Esophagus squamous epithelium (tissue), 5 donors: ENCODE results near the gene FAM180A. TPM values are rescaled to one million over a fixed set of nuclear protein-coding genes. Genes with fewer than 3 reads are reported as not detected.

Experiments used
- DNase-seq: peaks from one replicate; lab custom pipeline; 2025; lab: John Stamatoyannopoulos, UW
- H3K27ac ChIP-seq, 4 donors: fragments of 200-600 bp; sonication (generic); one replicate each; pipeline ENCODE4 v1.5.1; 2016 to 2019; ENCODE audit warnings: mild to moderate bottlenecking in 1 of 4
- H3K27me3 ChIP-seq, 4 donors: fragments of 200-600 bp; sonication (generic); 1 replicate in 3 of 4; 2 replicates in 1 of 4; pipeline versions ENCODE4 v1.5.1 to v1.6.0; 2017 to 2021; ENCODE audit warnings: antibody characterized with exemption in 1 of 4
- H3K36me3 ChIP-seq, 3 donors: fragments of 200-600 bp; sonication (generic); one replicate each; pipeline ENCODE4 v1.5.1; 2016 to 2019
- H3K4me1 ChIP-seq, 3 donors: fragments of 200-600 bp; sonication (generic); one replicate each; pipeline ENCODE4 v1.5.1; 2017 to 2019
- H3K4me3 ChIP-seq, 4 donors: fragments of 200-600 bp; sonication (generic); 1 replicate in 3 of 4; 2 replicates in 1 of 4; pipeline ENCODE4 v1.5.1; 2016 to 2019; ENCODE audit warnings: mild to moderate bottlenecking in 2 of 4, moderate library complexity in 1 of 4
- H3K9me3 ChIP-seq, 3 donors: fragments of 200-600 bp; sonication (generic); one replicate each; pipeline ENCODE4 v1.5.1; 2016 to 2019
- POLR2A ChIP-seq, 4 donors: fragments of 450-650 bp; IDR thresholded peaks; one replicate each; pipeline ENCODE4 v1.6.1; 2017; ENCODE audit warnings: antibody characterized with exemption in 4 of 4, mild to moderate bottlenecking in 4 of 4, moderate library complexity in 3 of 4
- WGBS, 2 donors: methylation state at CpG; one replicate each; pipeline ENCODE4 v1.1.5; 2018; 5-methylcytosine and 5-hydroxymethylcytosine counted together
- intact Hi-C: fragments of 100-400 bp; cut with DNase I; formaldehyde crosslinking; loops from one replicate; pipeline ENCODE4 v1.15.0; 2022
- total RNA-seq, 4 donors: library from RNA; depleted of rRNA; stranded (reverse); fragments of >200 nt; gene quantifications; one replicate each; pipeline ENCODE4 v1.1.0, GENCODE V29; 2016
- TF ChIP-seq, protein P1 (sequence below), 6 experiments: fragments of 450-650 bp in 4 of 6; fragments of 200-600 bp in 2 of 6; sonication (generic) in 2 of 6; IDR thresholded peaks; one replicate each; pipeline ENCODE4 v1.5.1; 2016 to 2019; ENCODE audit warnings: antibody characterized with exemption in 6 of 6, mild to moderate bottlenecking in 4 of 6, moderate library complexity in 4 of 6
- donor health status: DM: yes; HTN: yes; CAD: no.

The FAM180A gene
- total RNA-seq, 4 donors from 2014 or later = 0.38 to 5.0 (median 0.60) TPM

DNA sequence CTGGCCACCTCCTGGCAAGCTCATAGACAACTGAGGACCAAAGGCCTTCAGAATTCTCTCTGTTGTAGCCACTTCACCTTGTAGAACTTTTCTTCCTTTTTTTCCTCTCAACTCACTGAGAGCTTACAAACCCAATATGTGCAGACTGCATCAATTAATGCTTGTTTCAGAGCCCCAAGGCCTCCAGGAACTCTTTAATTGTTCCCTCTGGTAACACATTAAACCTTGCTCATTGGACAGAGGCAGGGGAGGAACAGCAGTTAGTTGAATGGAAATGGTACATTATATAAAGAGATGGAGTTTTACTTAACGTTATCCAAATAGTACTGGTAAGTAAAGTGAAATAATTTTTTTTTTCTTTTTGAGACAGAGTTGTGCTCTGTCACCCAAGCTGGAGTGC lies 61.1 kb downstream of the FAM180A start:
- TF ChIP-seq POLR2A (IDR thresholded peaks at IDR 0.05) = no peak
- TF ChIP-seq, protein P1, sequence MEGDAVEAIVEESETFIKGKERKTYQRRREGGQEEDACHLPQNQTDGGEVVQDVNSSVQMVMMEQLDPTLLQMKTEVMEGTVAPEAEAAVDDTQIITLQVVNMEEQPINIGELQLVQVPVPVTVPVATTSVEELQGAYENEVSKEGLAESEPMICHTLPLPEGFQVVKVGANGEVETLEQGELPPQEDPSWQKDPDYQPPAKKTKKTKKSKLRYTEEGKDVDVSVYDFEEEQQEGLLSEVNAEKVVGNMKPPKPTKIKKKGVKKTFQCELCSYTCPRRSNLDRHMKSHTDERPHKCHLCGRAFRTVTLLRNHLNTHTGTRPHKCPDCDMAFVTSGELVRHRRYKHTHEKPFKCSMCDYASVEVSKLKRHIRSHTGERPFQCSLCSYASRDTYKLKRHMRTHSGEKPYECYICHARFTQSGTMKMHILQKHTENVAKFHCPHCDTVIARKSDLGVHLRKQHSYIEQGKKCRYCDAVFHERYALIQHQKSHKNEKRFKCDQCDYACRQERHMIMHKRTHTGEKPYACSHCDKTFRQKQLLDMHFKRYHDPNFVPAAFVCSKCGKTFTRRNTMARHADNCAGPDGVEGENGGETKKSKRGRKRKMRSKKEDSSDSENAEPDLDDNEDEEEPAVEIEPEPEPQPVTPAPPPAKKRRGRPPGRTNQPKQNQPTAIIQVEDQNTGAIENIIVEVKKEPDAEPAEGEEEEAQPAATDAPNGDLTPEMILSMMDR (IDR thresholded peaks at IDR 0.05) = no peak
- no peak for DNase-seq
- peaks cover 0 to 55% (median 7%) of the 10 kb centered on the region in 3 donors for H3K36me3 ChIP-seq
- H3K27ac ChIP-seq = no peak overlapping the region
- intact Hi-C loops = no loop called here
- 42 to 46% methylated on average over 1 of the region's 1 CpG for WGBS, 2 donors
- no peak overlapping the region for H3K4me3 ChIP-seq
- peaks cover 0 to 21% (median 11%) of the 10 kb centered on the region in 3 donors for H3K4me1 ChIP-seq
- no peaks in the 10 kb centered on the region for H3K27me3 ChIP-seq
- H3K9me3 ChIP-seq = no peaks in the 10 kb centered on the region

DNA sequence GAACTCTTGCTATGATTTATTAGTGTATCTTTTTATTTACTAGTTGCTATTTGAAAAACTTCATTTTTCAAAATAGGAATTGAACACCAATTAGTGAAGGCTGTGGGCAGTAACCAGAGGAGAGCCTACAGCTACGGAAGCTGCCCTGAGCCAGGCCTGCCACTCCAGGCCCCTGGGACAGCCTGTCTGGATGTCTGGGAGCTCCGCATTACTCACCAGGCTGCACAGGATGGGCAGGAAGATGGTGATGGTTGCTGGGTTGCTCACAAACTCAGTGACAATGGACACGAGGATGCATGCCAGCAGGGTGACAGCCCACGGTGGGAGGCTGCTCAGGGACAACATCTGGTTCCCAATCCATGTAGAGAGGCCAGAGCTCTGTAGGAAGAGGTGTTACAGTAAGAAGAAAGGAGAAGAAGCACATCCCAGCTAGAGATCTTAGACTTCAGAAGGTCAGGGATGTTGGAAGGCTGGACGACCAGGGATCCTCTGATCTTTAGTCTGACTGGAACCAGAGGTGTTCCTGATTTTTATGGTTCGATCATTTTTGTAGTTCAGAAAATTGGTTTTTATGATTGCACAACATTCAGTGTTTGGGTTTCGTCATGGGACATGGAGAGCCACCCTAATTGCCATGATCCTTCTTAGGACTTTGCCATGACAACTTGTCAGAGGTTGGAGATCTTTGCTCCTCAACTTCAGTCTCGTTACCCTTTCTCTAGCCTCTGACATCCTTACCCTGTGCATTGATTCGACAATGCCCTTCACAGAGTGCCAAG lies 63.1 kb downstream of the FAM180A start:
- H3K4me3 ChIP-seq = no peak overlapping the region
- H3K27me3 ChIP-seq = no peaks in the 10 kb centered on the region
- peaks cover 0 to 36% (median 15%) of the 10 kb centered on the region in 3 donors for H3K4me1 ChIP-seq
- peaks cover 0 to 48% (median 0%) of the 10 kb centered on the region in 3 donors for H3K36me3 ChIP-seq
- 67 to 95% methylated on average over 6 to 7 of the region's 9 CpGs for WGBS, 2 donors
- DNase-seq = no peak
- H3K27ac ChIP-seq = no peak overlapping the region
- intact Hi-C loops = no loop called here
- H3K9me3 ChIP-seq = no peaks in the 10 kb centered on the region
- TF ChIP-seq, protein P1 (IDR thresholded peaks at IDR 0.05) = no peak
- no peak for TF ChIP-seq POLR2A (IDR thresholded peaks at IDR 0.05)

DNA sequence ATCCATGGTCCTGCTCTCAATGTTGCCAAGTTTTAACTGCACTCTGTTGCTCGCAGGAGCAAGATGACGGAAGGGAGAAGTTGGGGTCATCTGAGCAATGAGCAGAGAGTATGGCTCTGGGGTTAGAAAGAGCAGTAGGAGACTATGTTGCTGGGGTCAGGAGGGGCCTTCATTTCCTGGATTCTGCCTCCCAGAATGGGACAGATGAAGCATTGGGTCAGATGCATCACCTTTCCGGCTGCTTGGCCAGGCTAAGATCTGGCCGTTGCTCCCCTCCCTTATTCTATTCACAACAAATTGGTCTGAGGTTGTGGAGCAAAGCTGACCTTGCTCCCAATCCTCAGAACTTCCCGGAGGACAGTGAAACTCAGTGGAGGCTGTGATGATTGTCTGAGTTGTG lies 63.9 kb downstream of the FAM180A start:
- DNase-seq = no peak
- TF ChIP-seq, protein P1 (IDR thresholded peaks at IDR 0.05) = no peak
- no peak for TF ChIP-seq POLR2A (IDR thresholded peaks at IDR 0.05)
- H3K27me3 ChIP-seq = no peaks in the 10 kb centered on the region
- H3K27ac ChIP-seq = no peak overlapping the region
- no peaks in the 10 kb centered on the region for H3K9me3 ChIP-seq
- H3K4me1 ChIP-seq = peaks cover 0 to 44% (median 15%) of the 10 kb centered on the region in 3 donors
- WGBS, 2 donors = 50 to 97% methylated on average over 3 to 5 of the region's 5 CpGs
- H3K36me3 ChIP-seq = peaks cover 0 to 44% (median 0%) of the 10 kb centered on the region in 3 donors
- no peak overlapping the region for H3K4me3 ChIP-seq
- intact Hi-C loops = no loop called here

DNA sequence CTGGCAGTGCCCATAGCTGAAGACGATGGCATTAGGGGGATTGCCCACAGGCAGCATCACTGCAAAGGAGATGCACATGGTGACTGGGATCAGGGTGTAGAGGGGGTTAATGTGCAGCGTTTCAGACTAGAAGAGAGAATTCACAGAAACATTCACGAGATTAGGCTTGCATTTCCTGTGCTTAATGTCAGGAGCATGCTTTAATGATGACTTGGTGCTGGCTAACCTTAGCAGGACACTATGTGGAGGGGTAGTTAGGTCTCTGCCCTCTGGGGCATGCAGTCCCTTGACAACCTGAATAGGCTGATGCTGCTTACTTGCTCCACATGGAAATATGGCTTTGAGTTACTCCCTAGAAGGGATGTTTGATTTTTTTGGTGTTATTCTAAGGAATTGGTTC lies 64.5 kb downstream of the FAM180A start:
- Histone ChIP-seq H3K27ac (peak overlapping the region in 2 of 4 donors; percentile 17 to 62), H3K4me3 (no peak overlapping the region), H3K36me3 (peaks cover 0 to 38% (median 0%) of the 10 kb centered on the region in 3 donors), H3K4me1 (peaks cover 0 to 49% (median 18%) of the 10 kb centered on the region in 3 donors), H3K9me3 (no peaks in the 10 kb centered on the region), H3K27me3 (no peaks in the 10 kb centered on the region)
- TF ChIP-seq, protein P1 (IDR thresholded peaks at IDR 0.05) = no peak
- no peak for TF ChIP-seq POLR2A (IDR thresholded peaks at IDR 0.05)
- no peak for DNase-seq
- intact Hi-C loops = no loop called here
- 28 to 37% methylated on average over 3 of the region's 3 CpGs for WGBS, 2 donors

DNA sequence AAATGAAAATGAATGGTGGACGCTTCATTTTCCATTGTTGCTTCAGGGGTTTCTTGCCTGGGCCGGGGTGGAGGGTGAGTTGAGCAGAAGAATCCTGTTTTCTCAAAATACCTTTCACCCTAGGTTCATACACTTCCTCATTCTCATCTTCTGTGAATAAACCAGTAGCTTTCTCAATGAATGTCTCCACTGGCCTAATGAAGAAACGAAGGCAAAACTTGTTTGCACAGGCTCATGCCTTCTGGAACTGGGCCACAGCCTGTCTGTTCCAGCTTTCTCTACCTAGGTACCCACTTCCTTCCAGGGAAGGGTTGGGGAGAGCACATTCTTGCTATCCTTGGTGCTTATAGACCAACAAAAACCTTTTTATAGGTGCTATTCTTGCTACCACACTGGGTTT lies 65.0 kb downstream of the FAM180A start:
- Histone ChIP-seq H3K9me3 (no peaks in the 10 kb centered on the region), H3K27ac (peak overlapping the region in 3 of 4 donors; percentile 19 to 62 (median 48)), H3K36me3 (peaks cover 0 to 33% (median 0%) of the 10 kb centered on the region in 3 donors), H3K4me1 (peaks cover 0 to 54% (median 20%) of the 10 kb centered on the region in 3 donors), H3K27me3 (no peaks in the 10 kb centered on the region), H3K4me3 (no peak overlapping the region)
- intact Hi-C loops = no loop called here
- 49 to 53% methylated on average over 3 of the region's 3 CpGs for WGBS, 2 donors
- no peak for DNase-seq
- TF ChIP-seq, protein P1 (IDR thresholded peaks at IDR 0.05) = no peak
- TF ChIP-seq POLR2A (IDR thresholded peaks at IDR 0.05) = no peak
